ENCODE results near the gene TBC1D4.

DNA sequence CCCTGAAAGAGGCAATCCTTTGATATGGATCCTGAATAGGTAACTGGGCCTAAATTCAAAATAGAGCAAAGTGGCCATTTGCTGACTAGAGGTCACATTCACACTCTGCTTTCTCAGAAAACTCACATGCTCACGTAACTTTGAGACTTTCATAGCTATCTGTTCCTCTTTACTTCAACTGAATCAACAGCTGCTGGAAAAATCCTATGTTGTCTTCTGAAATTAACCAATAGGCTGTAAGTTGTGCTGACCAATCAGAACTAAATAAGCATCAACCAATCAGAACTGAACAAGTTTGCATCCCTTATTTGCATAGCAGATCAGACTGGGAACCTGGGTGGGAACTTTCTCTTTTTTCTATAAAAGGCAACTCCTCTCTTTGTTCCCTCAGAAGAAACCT, 24.0 kb upstream of the TBC1D4 start:
- TF ChIP-seq, protein P1, sequence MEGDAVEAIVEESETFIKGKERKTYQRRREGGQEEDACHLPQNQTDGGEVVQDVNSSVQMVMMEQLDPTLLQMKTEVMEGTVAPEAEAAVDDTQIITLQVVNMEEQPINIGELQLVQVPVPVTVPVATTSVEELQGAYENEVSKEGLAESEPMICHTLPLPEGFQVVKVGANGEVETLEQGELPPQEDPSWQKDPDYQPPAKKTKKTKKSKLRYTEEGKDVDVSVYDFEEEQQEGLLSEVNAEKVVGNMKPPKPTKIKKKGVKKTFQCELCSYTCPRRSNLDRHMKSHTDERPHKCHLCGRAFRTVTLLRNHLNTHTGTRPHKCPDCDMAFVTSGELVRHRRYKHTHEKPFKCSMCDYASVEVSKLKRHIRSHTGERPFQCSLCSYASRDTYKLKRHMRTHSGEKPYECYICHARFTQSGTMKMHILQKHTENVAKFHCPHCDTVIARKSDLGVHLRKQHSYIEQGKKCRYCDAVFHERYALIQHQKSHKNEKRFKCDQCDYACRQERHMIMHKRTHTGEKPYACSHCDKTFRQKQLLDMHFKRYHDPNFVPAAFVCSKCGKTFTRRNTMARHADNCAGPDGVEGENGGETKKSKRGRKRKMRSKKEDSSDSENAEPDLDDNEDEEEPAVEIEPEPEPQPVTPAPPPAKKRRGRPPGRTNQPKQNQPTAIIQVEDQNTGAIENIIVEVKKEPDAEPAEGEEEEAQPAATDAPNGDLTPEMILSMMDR (conservative IDR thresholded peaks at IDR 0.05 in 1 of 2, IDR thresholded peaks at IDR 0.05 in 1 of 2; ENCODE audit: extremely low read depth in 1 of 2, insufficient read depth in 1 of 2, low read depth in 1 of 2, low read length in 2 of 2), result no peak
- no peak for TF ChIP-seq EZH2 (IDR thresholded peaks at IDR 0.05; ENCODE audit: borderline replicate concordance, low read length)
